ENCODE measurements around the gene ABCC5.

ABCC5 gene

DNA sequence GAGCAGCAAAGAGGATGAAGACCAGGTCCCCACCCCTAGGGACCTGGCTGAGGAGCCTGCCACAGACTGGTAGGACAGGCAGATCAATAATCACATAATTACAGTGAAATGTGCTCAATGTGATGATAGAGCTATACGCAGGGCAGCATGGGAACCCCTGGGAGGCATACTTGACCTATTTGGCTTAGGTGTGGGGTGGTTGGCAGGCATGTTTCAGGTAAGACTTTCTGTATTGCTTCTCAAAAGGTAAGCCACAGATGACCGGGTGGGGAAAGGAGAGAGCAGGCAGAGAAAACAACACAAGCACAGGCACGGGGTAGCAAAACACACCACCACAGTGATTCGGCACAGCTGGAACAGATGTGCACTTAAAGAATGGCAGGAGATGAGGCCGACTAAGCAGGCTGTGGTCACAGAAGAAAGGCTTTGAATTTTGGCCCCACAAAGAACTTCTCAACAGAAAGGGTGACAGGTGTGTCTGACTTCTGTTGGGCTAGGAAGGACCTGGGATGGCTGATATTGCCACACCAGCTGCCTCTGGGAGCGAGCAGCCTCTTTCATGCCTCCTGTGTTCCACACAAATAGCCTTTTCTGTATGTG lies 64.1 kb downstream of the ABCC5 start:
- TF ChIP-seq FOXP2 (optimal IDR thresholded peaks at IDR 0.05; ENCODE audit: borderline replicate concordance, extremely low read depth, extremely low read length, insufficient read depth) (no peak), POLR2AphosphoS5 (IDR thresholded peaks at IDR 0.05; ENCODE audit: low read depth, low read length) (no peak), TAF1 (IDR thresholded peaks at IDR 0.05; ENCODE audit: borderline replicate concordance, insufficient read depth, low read length) (no peak), SIN3A (IDR thresholded peaks at IDR 0.05; ENCODE audit: borderline replicate concordance, insufficient read depth, low read length) (no peak)
- TF ChIP-seq, protein P1, sequence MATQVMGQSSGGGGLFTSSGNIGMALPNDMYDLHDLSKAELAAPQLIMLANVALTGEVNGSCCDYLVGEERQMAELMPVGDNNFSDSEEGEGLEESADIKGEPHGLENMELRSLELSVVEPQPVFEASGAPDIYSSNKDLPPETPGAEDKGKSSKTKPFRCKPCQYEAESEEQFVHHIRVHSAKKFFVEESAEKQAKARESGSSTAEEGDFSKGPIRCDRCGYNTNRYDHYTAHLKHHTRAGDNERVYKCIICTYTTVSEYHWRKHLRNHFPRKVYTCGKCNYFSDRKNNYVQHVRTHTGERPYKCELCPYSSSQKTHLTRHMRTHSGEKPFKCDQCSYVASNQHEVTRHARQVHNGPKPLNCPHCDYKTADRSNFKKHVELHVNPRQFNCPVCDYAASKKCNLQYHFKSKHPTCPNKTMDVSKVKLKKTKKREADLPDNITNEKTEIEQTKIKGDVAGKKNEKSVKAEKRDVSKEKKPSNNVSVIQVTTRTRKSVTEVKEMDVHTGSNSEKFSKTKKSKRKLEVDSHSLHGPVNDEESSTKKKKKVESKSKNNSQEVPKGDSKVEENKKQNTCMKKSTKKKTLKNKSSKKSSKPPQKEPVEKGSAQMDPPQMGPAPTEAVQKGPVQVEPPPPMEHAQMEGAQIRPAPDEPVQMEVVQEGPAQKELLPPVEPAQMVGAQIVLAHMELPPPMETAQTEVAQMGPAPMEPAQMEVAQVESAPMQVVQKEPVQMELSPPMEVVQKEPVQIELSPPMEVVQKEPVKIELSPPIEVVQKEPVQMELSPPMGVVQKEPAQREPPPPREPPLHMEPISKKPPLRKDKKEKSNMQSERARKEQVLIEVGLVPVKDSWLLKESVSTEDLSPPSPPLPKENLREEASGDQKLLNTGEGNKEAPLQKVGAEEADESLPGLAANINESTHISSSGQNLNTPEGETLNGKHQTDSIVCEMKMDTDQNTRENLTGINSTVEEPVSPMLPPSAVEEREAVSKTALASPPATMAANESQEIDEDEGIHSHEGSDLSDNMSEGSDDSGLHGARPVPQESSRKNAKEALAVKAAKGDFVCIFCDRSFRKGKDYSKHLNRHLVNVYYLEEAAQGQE (IDR thresholded peaks at IDR 0.05; ENCODE audit: insufficient read depth in 1 of 2, low read depth in 2 of 2, low read length in 2 of 2), result no peak

DNA sequence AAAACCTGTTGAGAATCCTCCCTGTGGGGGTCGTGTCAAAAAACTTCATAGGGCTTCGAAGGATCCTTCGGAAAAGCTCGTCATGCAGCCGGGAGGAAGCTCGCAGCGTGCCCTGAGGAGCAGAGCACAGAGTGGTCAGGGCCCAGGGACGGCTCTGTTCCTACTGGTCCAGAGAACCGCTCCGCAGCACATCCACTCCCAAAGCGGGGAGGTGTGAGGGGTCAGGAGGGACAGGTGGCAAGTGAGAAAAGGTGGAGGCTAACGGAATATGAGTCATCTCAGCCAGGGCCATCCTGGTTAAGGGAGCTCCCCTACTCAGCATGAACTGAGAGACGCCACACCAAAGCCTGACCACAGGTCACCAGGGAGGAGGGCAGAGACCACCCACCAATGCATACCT lies 66.2 kb downstream of the ABCC5 start:
- TF ChIP-seq POLR2AphosphoS5 (IDR thresholded peaks at IDR 0.05; ENCODE audit: low read depth, low read length) (no peak), TAF1 (IDR thresholded peaks at IDR 0.05; ENCODE audit: borderline replicate concordance, insufficient read depth, low read length) (no peak), SIN3A (IDR thresholded peaks at IDR 0.05; ENCODE audit: borderline replicate concordance, insufficient read depth, low read length) (no peak), FOXP2 (optimal IDR thresholded peaks at IDR 0.05; ENCODE audit: borderline replicate concordance, extremely low read depth, extremely low read length, insufficient read depth) (no peak)
- TF ChIP-seq, protein P1 (IDR thresholded peaks at IDR 0.05; ENCODE audit: insufficient read depth in 1 of 2, low read depth in 2 of 2, low read length in 2 of 2), result no peak

DNA sequence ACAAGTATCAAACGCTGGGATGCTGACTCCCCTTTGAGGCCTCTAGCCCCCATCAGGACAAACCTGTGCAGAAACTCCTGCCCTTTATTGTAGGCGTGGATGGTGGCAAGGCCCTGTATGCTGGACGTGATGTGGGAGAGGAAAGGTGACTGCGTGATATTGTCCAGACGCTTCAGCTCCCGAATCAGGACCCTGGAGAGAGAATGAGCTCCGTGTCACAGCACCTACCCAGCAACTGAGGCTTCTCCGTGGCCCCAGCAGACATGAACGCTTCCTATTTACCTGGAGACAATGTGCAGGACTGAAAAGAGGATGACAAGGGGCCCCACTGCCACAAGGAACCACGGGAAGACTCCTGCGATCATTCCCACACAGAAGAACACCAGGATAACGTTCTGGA lies 68.0 kb downstream of the ABCC5 start:
- no peak for TF ChIP-seq FOXP2 (optimal IDR thresholded peaks at IDR 0.05; ENCODE audit: borderline replicate concordance, extremely low read depth, extremely low read length, insufficient read depth)
- TF ChIP-seq, protein P1 (IDR thresholded peaks at IDR 0.05; ENCODE audit: insufficient read depth in 1 of 2, low read depth in 2 of 2, low read length in 2 of 2), result peak; percentile 24 to 76; a peak in 1 of 4 replicates

DNA sequence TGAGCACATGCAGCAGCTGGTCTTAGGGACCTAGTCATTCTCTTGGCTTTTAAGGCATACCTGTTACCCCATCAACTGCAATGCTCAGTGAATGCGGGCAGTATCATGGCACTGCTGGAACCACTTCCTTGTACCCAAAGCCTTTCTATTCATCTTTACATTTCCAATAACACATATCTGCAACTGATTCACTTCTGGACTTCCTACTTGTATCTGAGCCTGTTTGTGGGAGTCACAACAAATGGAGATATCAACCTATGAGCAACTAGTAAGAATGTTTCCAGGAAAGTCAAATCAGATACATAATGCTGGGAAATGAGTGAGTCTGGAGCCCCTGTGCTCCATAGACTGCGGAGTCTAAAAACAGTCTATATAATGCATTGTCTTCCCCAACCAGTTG lies 71.6 kb downstream of the ABCC5 start:
- TF ChIP-seq POLR2AphosphoS5 (IDR thresholded peaks at IDR 0.05; ENCODE audit: low read depth, low read length), result no peak
- TF ChIP-seq, protein P1 (IDR thresholded peaks at IDR 0.05; ENCODE audit: insufficient read depth in 1 of 2, low read depth in 2 of 2, low read length in 2 of 2), result no peak
- no peak for TF ChIP-seq TAF1 (IDR thresholded peaks at IDR 0.05; ENCODE audit: borderline replicate concordance, insufficient read depth, low read length)
- TF ChIP-seq FOXP2 (optimal IDR thresholded peaks at IDR 0.05; ENCODE audit: borderline replicate concordance, extremely low read depth, extremely low read length, insufficient read depth), result no peak
- no peak for TF ChIP-seq SIN3A (IDR thresholded peaks at IDR 0.05; ENCODE audit: borderline replicate concordance, insufficient read depth, low read length)

DNA sequence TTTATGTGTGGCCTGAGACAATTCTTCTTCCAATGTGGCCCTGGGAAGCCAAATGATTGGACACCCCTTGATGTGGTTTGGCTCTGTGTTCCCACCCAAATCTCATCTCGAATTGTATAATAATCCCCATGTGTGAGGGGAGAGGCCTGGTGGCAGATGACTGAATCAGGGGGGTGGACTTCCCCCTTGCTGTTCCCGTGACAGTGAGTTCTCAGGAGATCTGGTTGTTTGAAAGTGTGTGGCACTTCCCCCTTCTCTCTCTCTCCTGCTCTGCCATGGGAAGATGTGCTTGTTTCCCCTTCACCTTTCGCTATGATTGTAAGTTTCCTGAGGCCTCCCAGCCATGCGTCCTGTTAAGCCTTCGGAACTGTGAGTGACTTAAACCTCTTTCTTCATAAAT lies 72.9 kb downstream of the ABCC5 start:
- TF ChIP-seq TAF1 (IDR thresholded peaks at IDR 0.05; ENCODE audit: borderline replicate concordance, insufficient read depth, low read length) (no peak), SIN3A (IDR thresholded peaks at IDR 0.05; ENCODE audit: borderline replicate concordance, insufficient read depth, low read length) (no peak), POLR2AphosphoS5 (IDR thresholded peaks at IDR 0.05; ENCODE audit: low read depth, low read length) (no peak), FOXP2 (optimal IDR thresholded peaks at IDR 0.05; ENCODE audit: borderline replicate concordance, extremely low read depth, extremely low read length, insufficient read depth) (no peak)
- TF ChIP-seq, protein P1 (IDR thresholded peaks at IDR 0.05; ENCODE audit: insufficient read depth in 1 of 2, low read depth in 2 of 2, low read length in 2 of 2), result no peak

Measured in PFSK-1 (cell line).